ENCODE data around the gene ERBB4. TPM values are rescaled to one million over a fixed set of nuclear protein-coding genes. Genes with fewer than 3 reads are reported as not detected.
A peak's percentile ranks its signal among the peaks of the same experiment; 100 is the strongest.

Gene ERBB4
- total RNA-seq, 1 experiment from 2014 or later = 0.04 TPM

DNA sequence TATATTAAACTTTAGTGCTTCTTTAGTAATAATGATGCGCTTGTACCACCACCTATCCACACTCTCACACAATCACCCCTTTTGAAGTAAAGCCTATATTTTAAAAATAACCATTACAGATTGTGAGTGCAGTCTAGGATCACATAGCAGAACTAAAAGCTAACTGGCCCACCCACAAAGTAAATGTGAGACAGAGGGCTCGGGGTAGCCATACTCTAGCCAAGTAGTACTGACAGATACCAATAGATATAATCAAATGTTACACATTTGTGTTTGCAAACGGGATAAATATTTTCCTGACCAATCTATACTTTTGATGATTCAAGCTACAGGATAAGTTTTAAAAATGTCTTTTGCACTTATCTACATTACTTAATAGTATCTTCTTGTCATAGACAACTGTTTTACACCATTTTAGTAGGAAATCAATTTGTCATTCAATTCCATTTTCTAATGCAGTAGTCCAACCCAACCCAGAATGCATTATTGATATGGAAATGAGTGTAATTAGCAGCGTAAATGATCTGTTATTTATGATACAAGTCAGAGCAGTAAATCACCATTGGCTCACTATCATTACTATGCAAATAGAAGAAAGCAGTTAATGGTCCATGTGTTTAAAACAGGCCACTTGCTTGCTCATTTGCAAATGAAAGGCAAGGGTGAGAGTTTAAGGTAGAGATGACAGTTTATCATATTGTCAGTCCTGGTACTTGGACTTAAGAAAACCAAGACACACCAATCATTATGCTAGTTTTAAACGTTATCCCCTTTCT, 111.8 kb downstream of the ERBB4 start:
- H3K4me2 ChIP-seq (ENCODE audit: insufficient read depth, insufficient read length, low read length) = peak overlapping the region; percentile 28
- peaks cover 3 to 5% (median 4%) of the 10 kb centered on the region in 3 experiments; a peak in 3 of 7 replicates for H3K36me3 Mint-ChIP-seq (ENCODE audit: insufficient read depth in 1 of 3, low read depth in 3 of 3)
- no peak for DNase-seq

More for the DNA sequence above, 111.8 kb downstream of the ERBB4 start:
- Histone ChIP-seq H3K18ac (ENCODE audit: insufficient read length, low read depth, low read length) (no peak overlapping the region), H2AK5ac (ENCODE audit: insufficient read length, low read length) (no peak overlapping the region), H3K27ac (ENCODE audit: insufficient read length, low read depth, low read length) (no peak overlapping the region), H2BK5ac (ENCODE audit: insufficient read length, low read length) (no peak overlapping the region), H2BK20ac (ENCODE audit: low read depth, low read length, poor library complexity, severe bottlenecking) (no peak overlapping the region), H3K4me1 (ENCODE audit: insufficient read depth, low read length) (peaks cover 2% of the 10 kb centered on the region; the same call in 1 of the 2 replicates), H4K8ac (replicated peaks; ENCODE audit: insufficient read length, low read depth, low read length) (no peak overlapping the region), H4K5ac (ENCODE audit: insufficient read length, low read depth, low read length) (no peak overlapping the region), H3K14ac (ENCODE audit: insufficient read depth, low read length) (no peak overlapping the region), H3K9me3 (ENCODE audit: control insufficient read depth, low read depth, low read length) (no peaks in the 10 kb centered on the region), H2BK15ac (ENCODE audit: low read depth, low read length) (no peak overlapping the region), H3K23me2 (ENCODE audit: insufficient read length, low read depth, low read length, poor library complexity, severe bottlenecking) (no peaks in the 10 kb centered on the region), H2AFZ (ENCODE audit: low read length) (no peak overlapping the region), H3K79me1 (ENCODE audit: insufficient read depth, low read depth, low read length, poor library complexity, severe bottlenecking) (no peaks in the 10 kb centered on the region), H3K79me2 (ENCODE audit: insufficient read depth, low read length) (no peaks in the 10 kb centered on the region), H3K27me3 (ENCODE audit: insufficient read depth, low read length) (no peaks in the 10 kb centered on the region), H2BK120ac (ENCODE audit: low read depth, low read length, poor library complexity, severe bottlenecking) (no peak overlapping the region), H3K9ac (ENCODE audit: extremely low read depth, insufficient read length, low read length) (no peak overlapping the region), H4K91ac (ENCODE audit: insufficient read length, low read depth, low read length) (no peak overlapping the region), H4K20me1 (ENCODE audit: control insufficient read depth, insufficient read depth, insufficient read length) (no peaks in the 10 kb centered on the region), H2BK12ac (ENCODE audit: insufficient read length, low read depth, low read length) (no peak overlapping the region), H3T11ph (ENCODE audit: low read length) (no peak overlapping the region), H3K4ac (ENCODE audit: low read depth, low read length) (no peak overlapping the region), H3K56ac (ENCODE audit: insufficient read length, low read depth, low read length) (no peak overlapping the region), H3K23ac (ENCODE audit: insufficient read length, low read depth, low read length) (no peak overlapping the region)
- WGBS (ENCODE audit: extremely low coverage, insufficient read length, low lambda C conversion rate) = no CpG with 5 or more reads among the region's 5 CpGs
- no peaks in the 10 kb centered on the region for H3K27me3 Mint-ChIP-seq (ENCODE audit: low read depth)
- no peak overlapping the region; a peak in 1 of 5 replicates for H3K4me3 Mint-ChIP-seq
- peaks cover 0 to 4% of the 10 kb centered on the region in 2 experiments; a peak in 2 of 5 replicates for H3K9me3 Mint-ChIP-seq
- peaks cover 36 to 38% of the 10 kb centered on the region in 2 experiments for H3K4me1 Mint-ChIP-seq
- no peak overlapping the region; a peak in 2 of 7 replicates for H3K27ac Mint-ChIP-seq
- TF ChIP-seq, protein P1, sequence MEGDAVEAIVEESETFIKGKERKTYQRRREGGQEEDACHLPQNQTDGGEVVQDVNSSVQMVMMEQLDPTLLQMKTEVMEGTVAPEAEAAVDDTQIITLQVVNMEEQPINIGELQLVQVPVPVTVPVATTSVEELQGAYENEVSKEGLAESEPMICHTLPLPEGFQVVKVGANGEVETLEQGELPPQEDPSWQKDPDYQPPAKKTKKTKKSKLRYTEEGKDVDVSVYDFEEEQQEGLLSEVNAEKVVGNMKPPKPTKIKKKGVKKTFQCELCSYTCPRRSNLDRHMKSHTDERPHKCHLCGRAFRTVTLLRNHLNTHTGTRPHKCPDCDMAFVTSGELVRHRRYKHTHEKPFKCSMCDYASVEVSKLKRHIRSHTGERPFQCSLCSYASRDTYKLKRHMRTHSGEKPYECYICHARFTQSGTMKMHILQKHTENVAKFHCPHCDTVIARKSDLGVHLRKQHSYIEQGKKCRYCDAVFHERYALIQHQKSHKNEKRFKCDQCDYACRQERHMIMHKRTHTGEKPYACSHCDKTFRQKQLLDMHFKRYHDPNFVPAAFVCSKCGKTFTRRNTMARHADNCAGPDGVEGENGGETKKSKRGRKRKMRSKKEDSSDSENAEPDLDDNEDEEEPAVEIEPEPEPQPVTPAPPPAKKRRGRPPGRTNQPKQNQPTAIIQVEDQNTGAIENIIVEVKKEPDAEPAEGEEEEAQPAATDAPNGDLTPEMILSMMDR (conservative IDR thresholded peaks at IDR 0.05) = no peak

All from H9 (cell line).